HEK293 (cell line): ENCODE results near the gene UAP1.

Source experiments
- CTCF ChIA-PET: fragments of 350-600 bp; formaldehyde crosslinking; extraction: SDS; loops from one replicate; lab custom pipeline; 2021; ENCODE audit warnings: antibody characterized with exemption; lab: Yijun Ruan, JAX
- POLR2A ChIA-PET: fragments of 300-600 bp; formaldehyde crosslinking; extraction: SDS; loops from one replicate; lab custom pipeline; 2020; ENCODE audit warnings: antibody characterized with exemption, inconsistent platforms; lab: Yijun Ruan, JAX
- H3K27ac ChIP-seq: fragments of 200-500 bp; sonication (Bioruptor generic); 2 replicates; pipeline ENCODE4 v1.5.1; 2014; ENCODE audit warnings: low read depth, low read length, control low read depth, inconsistent platforms; ENCODE audit errors: extremely low read depth
- H3K36me3 ChIP-seq, 2 experiments: fragments of 200-500 bp in 1 of 2; sonication (Bioruptor generic) in 1 of 2; 1 replicate in 1 of 2; 2 replicates in 1 of 2; pipeline ENCODE4 v1.5.1; 2014 to 2017; ENCODE audit warnings: inconsistent platforms in 2 of 2, low read length in 2 of 2; ENCODE audit not compliant: control insufficient read depth in 2 of 2, insufficient read depth in 1 of 2
- H3K4me1 ChIP-seq: fragments of 200-500 bp; sonication (Bioruptor generic); 2 replicates; pipeline ENCODE4 v1.5.1; 2014; ENCODE audit warnings: mild to moderate bottlenecking, low read length, inconsistent platforms; ENCODE audit not compliant: control insufficient read depth, insufficient read depth
- H3K4me3 ChIP-seq: 2 replicates; pipeline ENCODE4 v1.5.1; 2011; ENCODE audit warnings: low read depth, mild to moderate bottlenecking, control low read depth, low read length, moderate library complexity
- H3K9me3 ChIP-seq: fragments of 200-500 bp; sonication (Bioruptor generic); 2 replicates; pipeline ENCODE4 v1.5.1; 2014; ENCODE audit warnings: low read depth, low read length, inconsistent platforms; ENCODE audit not compliant: control insufficient read depth, insufficient read depth
- AEBP2 ChIP-seq: fragments of 450-650 bp; formaldehyde crosslinking; IDR thresholded peaks from 2 replicates; pipeline ENCODE4 v1.5.1; 2016; ENCODE audit warnings: missing biosample characterization, missing genetic modification characterization, borderline replicate concordance
- ATF2 ChIP-seq: fragments of 450-650 bp; formaldehyde crosslinking; IDR thresholded peaks from 2 replicates; pipeline ENCODE4 v1.5.1; 2016; ENCODE audit warnings: missing biosample characterization, missing genetic modification characterization, low read depth
- ZBTB49 ChIP-seq: fragments of 450-650 bp; formaldehyde crosslinking; IDR thresholded peaks from 2 replicates; pipeline ENCODE4 v1.5.1; 2016; ENCODE audit warnings: missing biosample characterization, missing genetic modification characterization, low read depth
- ZFHX2 ChIP-seq: fragments of 450-650 bp; formaldehyde crosslinking; conservative IDR thresholded peaks from 2 replicates; pipeline ENCODE4 v1.5.1; 2016; ENCODE audit warnings: missing biosample characterization, missing genetic modification characterization
- ZNF121 ChIP-seq: fragments of 450-650 bp; formaldehyde crosslinking; IDR thresholded peaks from 2 replicates; pipeline ENCODE4 v1.5.1; 2016; ENCODE audit warnings: missing biosample characterization, missing genetic modification characterization
- ZNF138 ChIP-seq: fragments of 450-650 bp; formaldehyde crosslinking; IDR thresholded peaks from 2 replicates; pipeline ENCODE4 v1.5.1; 2016; ENCODE audit warnings: missing biosample characterization, missing genetic modification characterization, borderline replicate concordance
- ZNF18 ChIP-seq: fragments of 450-650 bp; formaldehyde crosslinking; IDR thresholded peaks from 2 replicates; pipeline ENCODE4 v1.5.1; 2016; ENCODE audit warnings: missing biosample characterization, missing genetic modification characterization
- ZNF2 ChIP-seq: fragments of 450-650 bp; formaldehyde crosslinking; IDR thresholded peaks from 2 replicates; pipeline ENCODE4 v1.5.1; 2016; ENCODE audit warnings: missing biosample characterization, missing genetic modification characterization
- ZNF214 ChIP-seq: fragments of 450-650 bp; formaldehyde crosslinking; IDR thresholded peaks from 2 replicates; pipeline ENCODE4 v1.5.1; 2017; ENCODE audit warnings: missing biosample characterization, mild to moderate bottlenecking, missing genetic modification characterization, borderline replicate concordance
- ZNF24 ChIP-seq: fragments of 450-650 bp; formaldehyde crosslinking; IDR thresholded peaks from 2 replicates; pipeline ENCODE4 v1.5.1; 2016; ENCODE audit warnings: missing biosample characterization, missing genetic modification characterization
- ZNF292 ChIP-seq: fragments of 450-650 bp; formaldehyde crosslinking; IDR thresholded peaks from 2 replicates; pipeline ENCODE4 v1.5.1; 2016; ENCODE audit warnings: low read depth, missing biosample characterization, missing genetic modification characterization, borderline replicate concordance
- ZNF416 ChIP-seq: fragments of 450-650 bp; formaldehyde crosslinking; IDR thresholded peaks from 2 replicates; pipeline ENCODE4 v1.5.1; 2016; ENCODE audit warnings: missing biosample characterization, missing genetic modification characterization
- ZNF449 ChIP-seq: fragments of 450-650 bp; formaldehyde crosslinking; IDR thresholded peaks from 2 replicates; pipeline ENCODE4 v1.5.1; 2017; ENCODE audit warnings: missing biosample characterization, mild to moderate bottlenecking, missing genetic modification characterization, moderate library complexity
- ZNF624 ChIP-seq: fragments of 450-650 bp; formaldehyde crosslinking; IDR thresholded peaks from 2 replicates; pipeline ENCODE4 v1.5.1; 2017; ENCODE audit warnings: missing biosample characterization, missing genetic modification characterization
- ZNF626 ChIP-seq: fragments of 450-650 bp; sonication (Bioruptor Pico); formaldehyde crosslinking; IDR thresholded peaks from 2 replicates; pipeline ENCODE4 v1.5.1; 2018; ENCODE audit warnings: missing biosample characterization, missing genetic modification characterization, inconsistent platforms
- ZNF654 ChIP-seq: fragments of 450-650 bp; formaldehyde crosslinking; IDR thresholded peaks from 2 replicates; pipeline ENCODE4 v1.5.1; 2016; ENCODE audit warnings: low read depth, missing biosample characterization, missing genetic modification characterization
- ZNF704 ChIP-seq: fragments of 450-650 bp; formaldehyde crosslinking; IDR thresholded peaks from 2 replicates; pipeline ENCODE4 v1.5.1; 2016; ENCODE audit warnings: missing biosample characterization, missing genetic modification characterization
- ZNF837 ChIP-seq: fragments of 450-650 bp; formaldehyde crosslinking; IDR thresholded peaks from 2 replicates; pipeline ENCODE4 v1.5.1; 2016; ENCODE audit warnings: missing biosample characterization, missing genetic modification characterization

UAP1 gene

GRCh38 chr1:162635418-162635817 lies 73.9 kb downstream of the UAP1 start (continued):
- TF ChIP-seq ZNF18 (tag by site-specific recombination): no peak
- no peak for TF ChIP-seq ZNF449
- no peak for TF ChIP-seq ZNF2 (tag by site-specific recombination)
- TF ChIP-seq AEBP2: no peak
- TF ChIP-seq ZNF704 (tag by site-specific recombination): no peak
- TF ChIP-seq ZBTB49: no peak
- TF ChIP-seq ZFHX2 (tag by site-specific recombination): no peak
- TF ChIP-seq ATF2 (tag by site-specific recombination): no peak

GRCh38 chr1:162639718-162640117 lies 78.2 kb downstream of the UAP1 start:
- Histone ChIP-seq H3K36me3 (no peaks in the 10 kb centered on the region), H3K27ac (no peak overlapping the region), H3K4me1 (no peaks in the 10 kb centered on the region), H3K4me3 (no peak overlapping the region), H3K9me3 (no peaks in the 10 kb centered on the region)
- TF ChIP-seq ZNF138: no peak
- no peak for TF ChIP-seq ZNF416
- no peak for TF ChIP-seq ZNF837 (tag by site-specific recombination)
- TF ChIP-seq ZFHX2 (tag by site-specific recombination): no peak
- no peak for TF ChIP-seq AEBP2
- no peak for TF ChIP-seq ZNF214
- TF ChIP-seq ZNF624 (tag by site-specific recombination): no peak
- TF ChIP-seq ZNF654 (tag by site-specific recombination): no peak
- TF ChIP-seq ZNF626 (tag by site-specific recombination): no peak
- TF ChIP-seq ATF2 (tag by site-specific recombination): no peak
- no peak for TF ChIP-seq ZNF24 (tag by site-specific recombination)
- TF ChIP-seq ZNF121 (tag by site-specific recombination): no peak
- TF ChIP-seq ZNF292 (tag by site-specific recombination): no peak
- POLR2A ChIA-PET: no interaction called here
- CTCF ChIA-PET: interaction anchor here (1.2 kb wide), 1 partner anchor 11 kb away, joined by 3 read pairs; no protein-coding TSS in a partner anchor
